ENCODE results near the gene LMO1.

The LMO1 gene

GRCh38 chr11:8251616-8252295 is 11.9 kb downstream of the LMO1 start:
- H3K27ac Mint-ChIP-seq: no peak overlapping the region
- H3K4me3 Mint-ChIP-seq: no peak overlapping the region
- no peaks in the 10 kb centered on the region for H3K36me3 Mint-ChIP-seq (ENCODE audit: low read depth)
- H3K9me3 Mint-ChIP-seq: no peaks in the 10 kb centered on the region
- no peaks in the 10 kb centered on the region for H3K4me1 Mint-ChIP-seq
- H3K27me3 Mint-ChIP-seq (ENCODE audit: low read depth): peaks cover 36% of the 10 kb centered on the region
- no peak for TF ChIP-seq CTCF (IDR thresholded peaks at IDR 0.05; ENCODE audit: unreplicated experiment in 3 of 3)

- no peak for TF ChIP-seq CTCF (IDR thresholded peaks at IDR 0.05; ENCODE audit: unreplicated experiment in 3 of 3)
- H3K9me3 Mint-ChIP-seq: no peaks in the 10 kb centered on the region
- H3K4me1 Mint-ChIP-seq: no peaks in the 10 kb centered on the region
- peaks cover 37% of the 10 kb centered on the region for H3K27me3 Mint-ChIP-seq (ENCODE audit: low read depth)
- H3K36me3 Mint-ChIP-seq (ENCODE audit: low read depth): no peaks in the 10 kb centered on the region
- no peak overlapping the region for H3K27ac Mint-ChIP-seq
- no peak overlapping the region for H3K4me3 Mint-ChIP-seq
Measured at GRCh38 chr11:8250981-8251615, 12.6 kb downstream of the LMO1 start.

GRCh38 chr11:8250434-8250833 is 13.2 kb downstream of the LMO1 start:
- Mint-ChIP-seq H3K4me3 (no peak overlapping the region), H3K36me3 (ENCODE audit: low read depth) (no peaks in the 10 kb centered on the region), H3K27me3 (ENCODE audit: low read depth) (peaks cover 42% of the 10 kb centered on the region), H3K9me3 (no peaks in the 10 kb centered on the region), H3K27ac (no peak overlapping the region), H3K4me1 (no peaks in the 10 kb centered on the region)
- TF ChIP-seq CTCF (IDR thresholded peaks at IDR 0.05; ENCODE audit: unreplicated experiment in 3 of 3): no peak

GRCh38 chr11:8249482-8249881 is 14.2 kb downstream of the LMO1 start:
- Mint-ChIP-seq H3K36me3 (ENCODE audit: low read depth) (no peaks in the 10 kb centered on the region), H3K4me3 (no peak overlapping the region), H3K27me3 (ENCODE audit: low read depth) (peaks cover 42% of the 10 kb centered on the region), H3K4me1 (no peaks in the 10 kb centered on the region), H3K27ac (no peak overlapping the region), H3K9me3 (no peaks in the 10 kb centered on the region)
- no peak for TF ChIP-seq CTCF (IDR thresholded peaks at IDR 0.05; ENCODE audit: unreplicated experiment in 3 of 3)

- Mint-ChIP-seq H3K27me3 (ENCODE audit: low read depth) (peaks cover 46% of the 10 kb centered on the region), H3K4me1 (no peaks in the 10 kb centered on the region), H3K4me3 (no peak overlapping the region), H3K9me3 (no peaks in the 10 kb centered on the region), H3K36me3 (ENCODE audit: low read depth) (no peaks in the 10 kb centered on the region), H3K27ac (no peak overlapping the region)
- no peak for TF ChIP-seq CTCF (IDR thresholded peaks at IDR 0.05; ENCODE audit: unreplicated experiment in 3 of 3)
Measured at GRCh38 chr11:8248786-8249185, 14.9 kb downstream of the LMO1 start.

- no peak overlapping the region for H3K27ac Mint-ChIP-seq
- H3K9me3 Mint-ChIP-seq: no peaks in the 10 kb centered on the region
- TF ChIP-seq CTCF (IDR thresholded peaks at IDR 0.05; ENCODE audit: unreplicated experiment in 3 of 3): no peak
- peaks cover 9% of the 10 kb centered on the region for H3K4me1 Mint-ChIP-seq
- H3K36me3 Mint-ChIP-seq (ENCODE audit: low read depth): no peaks in the 10 kb centered on the region
- no peak overlapping the region for H3K4me3 Mint-ChIP-seq
- H3K27me3 Mint-ChIP-seq (ENCODE audit: low read depth): peaks cover 53% of the 10 kb centered on the region
Measured at GRCh38 chr11:8247312-8247711, 16.4 kb downstream of the LMO1 start.

Measured in nephron (organoid).